DND-41 (cell line): ENCODE measurements around the gene SH3BGRL3.

ENCODE experiments used
- ATAC-seq: fragments of 200-7000 bp; cut with Tn5 transposase; 3 replicates; pipeline ENCODE4 v1.9.1; 2021; ENCODE audit warnings: low read depth; ENCODE audit not compliant: insufficient read depth
- DNase-seq: peaks from one replicate; pipeline ENCODE4 v3.0.0-alpha.2; 2020
- H2AFZ ChIP-seq: 2 replicates; pipeline ENCODE4 v1.6.0; 2012; ENCODE audit warnings: low read depth, low read length
- H3K27ac ChIP-seq: 2 replicates; pipeline ENCODE4 v1.5.1; 2012; ENCODE audit warnings: low read length, inconsistent platforms
- H3K27me3 ChIP-seq: fragments of 200-600 bp; sonication (generic); 2 replicates; pipeline ENCODE4 v1.6.0; 2012; ENCODE audit warnings: low read length, mild to moderate bottlenecking, inconsistent platforms; ENCODE audit not compliant: insufficient read depth, poor library complexity
- H3K36me3 ChIP-seq: 2 replicates; pipeline ENCODE4 v1.5.1; 2012; ENCODE audit warnings: low read length, inconsistent platforms; ENCODE audit not compliant: insufficient read depth
- H3K4me1 ChIP-seq: 2 replicates; pipeline ENCODE4 v1.5.1; 2012; ENCODE audit warnings: mild to moderate bottlenecking, low read length; ENCODE audit not compliant: insufficient read depth
- H3K4me2 ChIP-seq: 2 replicates; pipeline ENCODE4 v1.6.0; 2012; ENCODE audit warnings: mild to moderate bottlenecking, moderate library complexity, low read length, inconsistent platforms; ENCODE audit not compliant: insufficient read depth
- H3K4me3 ChIP-seq, 2 experiments: fragments of 200-600 bp in 1 of 2; shearing (Covaris generic) in 1 of 2; 2 replicates each; pipeline ENCODE4 v1.5.1; 2012 to 2016; ENCODE audit warnings: inconsistent platforms in 2 of 2, low read length in 2 of 2, mild to moderate bottlenecking in 2 of 2, low read depth in 1 of 2, moderate library complexity in 1 of 2
- H3K79me2 ChIP-seq: 2 replicates; pipeline ENCODE4 v1.6.0; 2012; ENCODE audit warnings: low read length, inconsistent platforms; ENCODE audit not compliant: insufficient read depth
- H3K9ac ChIP-seq: 2 replicates; pipeline ENCODE4 v1.6.0; 2012; ENCODE audit warnings: low read depth, mild to moderate bottlenecking, inconsistent platforms, low read length, moderate library complexity
- H3K9me3 ChIP-seq: 2 replicates; pipeline ENCODE4 v1.5.1; 2012; ENCODE audit warnings: low read length, moderate library complexity, mild to moderate bottlenecking, inconsistent platforms; ENCODE audit not compliant: insufficient read depth, severe bottlenecking
- H4K20me1 ChIP-seq: 2 replicates; pipeline ENCODE4 v1.6.0; 2012; ENCODE audit warnings: low read length; ENCODE audit not compliant: insufficient read depth
- EZH2 ChIP-seq: IDR thresholded peaks from 3 replicates; pipeline ENCODE4 v1.6.1; 2012; ENCODE audit warnings: borderline replicate concordance, low read depth, mild to moderate bottlenecking, moderate library complexity, low read length, inconsistent platforms; ENCODE audit not compliant: severe bottlenecking
- TF ChIP-seq, protein P1 (sequence below): IDR thresholded peaks from 2 replicates; pipeline ENCODE4 v1.5.1; 2012; ENCODE audit warnings: borderline replicate concordance, low read length, moderate library complexity, mild to moderate bottlenecking; ENCODE audit not compliant: poor library complexity, severe bottlenecking; ENCODE audit errors: extremely low read depth

The SH3BGRL3 gene

GRCh38 chr1:26297791-26298124 is 17.9 kb downstream of the SH3BGRL3 start:
- H3K27me3 ChIP-seq, result no peaks in the 10 kb centered on the region
- no peak for DNase-seq
- no peak overlapping the region for H3K27ac ChIP-seq
- H3K9me3 ChIP-seq, result no peaks in the 10 kb centered on the region
- TF ChIP-seq, protein P1, sequence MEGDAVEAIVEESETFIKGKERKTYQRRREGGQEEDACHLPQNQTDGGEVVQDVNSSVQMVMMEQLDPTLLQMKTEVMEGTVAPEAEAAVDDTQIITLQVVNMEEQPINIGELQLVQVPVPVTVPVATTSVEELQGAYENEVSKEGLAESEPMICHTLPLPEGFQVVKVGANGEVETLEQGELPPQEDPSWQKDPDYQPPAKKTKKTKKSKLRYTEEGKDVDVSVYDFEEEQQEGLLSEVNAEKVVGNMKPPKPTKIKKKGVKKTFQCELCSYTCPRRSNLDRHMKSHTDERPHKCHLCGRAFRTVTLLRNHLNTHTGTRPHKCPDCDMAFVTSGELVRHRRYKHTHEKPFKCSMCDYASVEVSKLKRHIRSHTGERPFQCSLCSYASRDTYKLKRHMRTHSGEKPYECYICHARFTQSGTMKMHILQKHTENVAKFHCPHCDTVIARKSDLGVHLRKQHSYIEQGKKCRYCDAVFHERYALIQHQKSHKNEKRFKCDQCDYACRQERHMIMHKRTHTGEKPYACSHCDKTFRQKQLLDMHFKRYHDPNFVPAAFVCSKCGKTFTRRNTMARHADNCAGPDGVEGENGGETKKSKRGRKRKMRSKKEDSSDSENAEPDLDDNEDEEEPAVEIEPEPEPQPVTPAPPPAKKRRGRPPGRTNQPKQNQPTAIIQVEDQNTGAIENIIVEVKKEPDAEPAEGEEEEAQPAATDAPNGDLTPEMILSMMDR, result no peak
- no peak for TF ChIP-seq EZH2
- no peaks in the 10 kb centered on the region for H4K20me1 ChIP-seq
- no peak overlapping the region for H3K9ac ChIP-seq
- no peaks in the 10 kb centered on the region for H3K4me1 ChIP-seq
- H2AFZ ChIP-seq, result no peak overlapping the region
- no peaks in the 10 kb centered on the region for H3K79me2 ChIP-seq
- no peaks in the 10 kb centered on the region for H3K36me3 ChIP-seq
- no peak for ATAC-seq
- H3K4me3 ChIP-seq, result no peak overlapping the region
- no peak overlapping the region for H3K4me2 ChIP-seq

DNA sequence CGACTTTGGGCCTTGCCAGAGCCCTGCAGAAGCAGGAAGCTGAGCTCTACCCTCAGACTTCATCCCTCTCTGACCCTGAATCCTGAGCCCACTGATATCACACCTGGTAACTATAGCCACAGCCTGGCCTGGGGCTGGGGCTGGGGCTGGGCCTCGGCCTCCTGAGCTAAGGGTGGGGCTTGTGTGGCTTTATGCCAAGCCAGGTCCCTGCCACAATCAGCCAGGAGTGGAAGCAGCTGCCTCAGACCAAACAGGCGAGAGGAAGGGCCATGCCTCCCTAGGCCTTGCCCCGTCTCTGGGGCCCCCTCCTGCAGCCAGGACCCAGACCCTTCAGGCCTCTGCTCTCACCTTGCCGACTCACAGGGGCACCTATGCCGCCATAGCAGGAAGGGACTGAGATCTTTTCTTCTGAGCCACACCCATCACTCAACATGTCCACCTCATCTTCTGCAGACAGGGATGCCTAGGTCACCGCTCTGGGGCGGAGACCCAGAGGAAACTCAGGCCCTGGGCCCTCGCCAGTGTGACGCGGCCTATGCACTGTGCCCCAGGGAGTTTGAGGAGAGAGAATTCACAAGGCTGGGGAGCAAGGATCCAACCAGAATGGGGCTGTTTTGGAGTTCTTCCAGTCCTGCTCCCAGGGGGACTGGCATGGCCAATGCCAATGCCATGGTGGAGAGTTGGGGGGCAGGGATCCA is 20.8 kb downstream of the SH3BGRL3 start:
- no peak for ATAC-seq

GRCh38 chr1:26302733-26303405 is 23.0 kb downstream of the SH3BGRL3 start:
- Histone ChIP-seq H3K9ac (no peak overlapping the region), H3K4me3 (no peak overlapping the region), H3K9me3 (no peaks in the 10 kb centered on the region), H3K27ac (no peak overlapping the region), H2AFZ (no peak overlapping the region), H3K4me2 (no peak overlapping the region), H3K79me2 (no peaks in the 10 kb centered on the region), H3K4me1 (peaks cover 26% of the 10 kb centered on the region), H4K20me1 (no peaks in the 10 kb centered on the region), H3K27me3 (no peaks in the 10 kb centered on the region), H3K36me3 (no peaks in the 10 kb centered on the region)
- DNase-seq, result no peak
- no peak for ATAC-seq
- TF ChIP-seq, protein P1, result no peak
- no peak for TF ChIP-seq EZH2

More for the DNA sequence above, 20.8 kb downstream of the SH3BGRL3 start:
- no peak overlapping the region for H2AFZ ChIP-seq
- no peaks in the 10 kb centered on the region for H3K36me3 ChIP-seq
- no peak overlapping the region for H3K4me2 ChIP-seq
- no peaks in the 10 kb centered on the region for H4K20me1 ChIP-seq
- DNase-seq, result no peak
- H3K9ac ChIP-seq, result no peak overlapping the region
- H3K4me1 ChIP-seq, result peaks cover 9% of the 10 kb centered on the region
- H3K27ac ChIP-seq, result 0 out of 2 replicates have a peak overlapping the region, but pooled peaks have one; percentile 26
- H3K79me2 ChIP-seq, result no peaks in the 10 kb centered on the region
- no peaks in the 10 kb centered on the region for H3K27me3 ChIP-seq
- TF ChIP-seq, protein P1, result no peak
- TF ChIP-seq EZH2, result no peak
- H3K4me3 ChIP-seq, result no peak overlapping the region
- no peaks in the 10 kb centered on the region for H3K9me3 ChIP-seq
